ENCODE data around the gene CUX1.

Gene CUX1

DNA sequence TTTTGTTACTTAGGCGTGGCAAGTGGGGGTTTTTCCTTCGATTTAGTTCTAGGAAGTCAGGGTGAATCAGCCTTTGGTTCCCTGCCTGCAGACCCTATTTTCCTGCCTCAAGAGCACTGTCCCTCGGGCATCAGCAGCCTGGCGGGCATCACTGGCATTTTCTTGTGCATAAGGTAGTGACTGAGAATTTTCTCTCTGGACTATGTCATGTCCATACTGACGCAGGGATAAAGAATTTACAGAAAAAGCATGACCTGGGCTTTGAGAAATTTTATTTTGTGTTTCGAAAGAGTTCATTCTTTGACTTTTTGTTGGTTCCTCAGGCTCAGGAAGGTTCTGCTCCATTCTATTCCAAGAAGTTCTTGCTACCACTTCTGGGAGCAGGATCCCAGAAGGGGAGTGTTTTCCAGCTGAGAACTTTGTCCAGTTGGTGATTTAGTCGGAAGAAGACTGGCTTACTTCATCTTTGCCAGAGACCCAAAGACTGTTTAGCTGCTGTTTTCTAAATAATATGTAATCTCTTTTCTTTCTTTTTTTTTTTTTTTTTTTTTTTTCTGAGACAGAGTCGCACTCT, 255.3 kb downstream of the CUX1 start:
- TF ChIP-seq, protein P1, sequence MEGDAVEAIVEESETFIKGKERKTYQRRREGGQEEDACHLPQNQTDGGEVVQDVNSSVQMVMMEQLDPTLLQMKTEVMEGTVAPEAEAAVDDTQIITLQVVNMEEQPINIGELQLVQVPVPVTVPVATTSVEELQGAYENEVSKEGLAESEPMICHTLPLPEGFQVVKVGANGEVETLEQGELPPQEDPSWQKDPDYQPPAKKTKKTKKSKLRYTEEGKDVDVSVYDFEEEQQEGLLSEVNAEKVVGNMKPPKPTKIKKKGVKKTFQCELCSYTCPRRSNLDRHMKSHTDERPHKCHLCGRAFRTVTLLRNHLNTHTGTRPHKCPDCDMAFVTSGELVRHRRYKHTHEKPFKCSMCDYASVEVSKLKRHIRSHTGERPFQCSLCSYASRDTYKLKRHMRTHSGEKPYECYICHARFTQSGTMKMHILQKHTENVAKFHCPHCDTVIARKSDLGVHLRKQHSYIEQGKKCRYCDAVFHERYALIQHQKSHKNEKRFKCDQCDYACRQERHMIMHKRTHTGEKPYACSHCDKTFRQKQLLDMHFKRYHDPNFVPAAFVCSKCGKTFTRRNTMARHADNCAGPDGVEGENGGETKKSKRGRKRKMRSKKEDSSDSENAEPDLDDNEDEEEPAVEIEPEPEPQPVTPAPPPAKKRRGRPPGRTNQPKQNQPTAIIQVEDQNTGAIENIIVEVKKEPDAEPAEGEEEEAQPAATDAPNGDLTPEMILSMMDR (conservative IDR thresholded peaks at IDR 0.05; ENCODE audit: low read length): no peak
- no peak overlapping the region for H3K4me3 ChIP-seq (ENCODE audit: low read length)
- peak; percentile 37 for DNase-seq (ENCODE audit: low read depth)

DNA sequence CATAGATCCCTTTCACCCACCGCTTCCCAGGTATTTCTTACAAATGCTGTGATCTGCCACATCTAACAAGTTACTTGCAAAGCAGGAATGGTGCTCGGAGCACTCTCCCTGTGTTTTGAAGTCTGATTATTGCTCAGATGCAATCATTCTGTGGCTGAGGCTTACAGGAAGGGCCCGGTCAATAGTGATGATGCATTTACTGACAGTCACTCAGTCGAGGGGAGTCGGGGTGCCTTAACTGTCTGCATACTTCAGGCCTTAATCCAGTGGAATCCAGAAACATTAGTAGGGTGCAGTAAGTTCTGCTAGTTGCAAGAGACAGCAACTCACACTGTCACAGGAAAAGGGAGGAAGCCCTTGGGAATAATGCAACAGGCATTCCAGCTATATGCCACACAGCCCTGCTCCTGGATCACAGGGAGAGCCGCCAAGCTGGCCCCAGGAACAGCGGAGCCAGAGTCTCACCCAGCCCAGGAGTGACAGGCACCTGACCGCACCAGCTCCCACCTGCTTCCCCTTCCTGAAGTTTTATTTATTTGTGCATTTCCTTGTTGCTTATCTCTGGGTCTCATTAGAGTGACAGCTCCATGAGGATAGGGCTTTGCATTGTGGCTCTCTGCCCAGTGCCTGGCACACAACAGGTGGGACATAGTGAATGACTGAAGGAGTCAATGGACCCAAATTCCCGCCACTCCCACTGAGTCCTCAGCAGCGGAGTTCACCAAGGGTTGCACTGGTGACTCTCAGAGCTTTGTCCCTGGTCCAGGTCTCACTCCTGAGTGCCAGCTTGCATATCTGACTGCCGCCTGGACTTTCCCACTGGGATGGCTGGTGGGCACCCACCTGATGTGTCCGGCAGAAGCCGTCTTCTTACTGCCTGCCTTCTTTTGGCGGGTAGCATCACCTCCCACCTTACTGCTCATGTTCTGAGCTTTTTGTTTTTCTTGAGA, 256.8 kb downstream of the CUX1 start:
- TF ChIP-seq, protein P1 (conservative IDR thresholded peaks at IDR 0.05; ENCODE audit: low read length): no peak
- no peak overlapping the region for H3K4me3 ChIP-seq (ENCODE audit: low read length)
- peak; percentile 39 for DNase-seq (ENCODE audit: low read depth)

DNA sequence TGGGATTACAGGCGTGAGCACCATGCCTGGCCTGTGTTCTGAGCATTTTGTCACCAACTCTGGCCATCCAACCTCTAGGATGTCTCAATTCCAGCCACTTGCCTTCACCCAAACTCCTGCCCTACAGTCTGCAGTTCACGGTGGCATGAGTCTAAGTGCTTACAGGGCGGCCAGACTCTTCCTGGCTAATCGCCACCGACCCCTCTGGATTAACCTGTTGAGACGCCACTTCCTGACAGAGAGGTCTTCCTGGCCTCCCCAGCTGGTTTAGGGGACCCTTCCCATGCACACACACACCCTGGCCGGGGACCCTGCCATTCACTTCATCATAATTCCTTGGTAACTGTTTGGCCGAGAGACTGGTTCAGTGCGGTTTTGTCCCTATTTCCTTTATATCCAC, 257.7 kb downstream of the CUX1 start:
- no peak overlapping the region for H3K4me3 ChIP-seq (ENCODE audit: low read length)
- TF ChIP-seq, protein P1 (conservative IDR thresholded peaks at IDR 0.05; ENCODE audit: low read length): no peak
- DNase-seq (ENCODE audit: low read depth): no peak

DNA sequence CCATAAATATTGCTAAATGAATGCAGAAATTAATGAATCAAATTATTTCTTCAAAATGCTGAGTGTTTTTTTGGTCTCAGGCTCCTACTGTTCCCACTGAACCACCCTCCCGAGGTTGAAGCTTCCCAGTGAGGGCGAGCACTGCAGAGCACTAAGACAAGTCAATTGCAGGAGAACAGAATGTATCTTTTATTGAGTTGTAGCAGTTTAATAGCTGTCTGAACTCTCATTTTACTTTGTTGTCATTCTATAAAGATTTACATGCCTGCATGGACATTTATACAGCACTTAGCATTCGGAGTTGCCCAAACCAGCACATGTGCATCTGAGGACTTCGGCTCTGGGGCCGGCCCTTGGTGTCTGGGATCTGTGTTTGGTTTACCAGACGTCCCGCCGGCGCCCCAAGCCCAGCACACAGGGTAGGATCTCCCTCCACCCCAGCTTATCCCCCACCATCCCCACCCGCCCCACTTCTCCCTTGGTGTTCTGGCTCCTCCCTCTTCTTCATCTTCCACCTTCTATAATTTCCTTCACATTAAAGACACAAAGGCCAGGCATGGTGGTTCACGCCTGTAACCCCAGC, 258.2 kb downstream of the CUX1 start:
- DNase-seq (ENCODE audit: low read depth): no peak
- H3K4me3 ChIP-seq (ENCODE audit: low read length): no peak overlapping the region

DNA sequence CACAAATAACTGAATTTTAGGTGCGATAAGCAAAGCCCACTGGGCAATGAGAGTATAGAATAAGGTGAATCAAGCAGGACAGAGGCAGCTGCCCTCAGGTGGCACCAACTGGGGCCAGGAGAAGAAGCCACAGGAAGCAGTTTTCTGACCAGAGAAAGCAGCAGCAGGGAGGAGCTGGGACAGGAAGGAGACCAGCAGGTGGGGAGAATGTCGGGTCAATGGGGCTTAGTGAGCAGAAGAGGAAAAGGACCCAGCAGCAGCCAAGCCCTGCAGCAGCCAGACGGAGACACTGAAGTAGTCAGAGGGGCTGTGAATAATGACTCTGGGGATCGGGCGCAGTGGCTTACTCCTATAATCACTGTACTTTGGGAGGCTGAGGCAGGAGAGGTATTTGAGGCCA, 259.7 kb downstream of the CUX1 start:
- no peak for DNase-seq (ENCODE audit: low read depth)
- TF ChIP-seq, protein P1 (conservative IDR thresholded peaks at IDR 0.05; ENCODE audit: low read length): no peak
- no peak overlapping the region for H3K4me3 ChIP-seq (ENCODE audit: low read length)

More for the DNA sequence above, 258.2 kb downstream of the CUX1 start:
- TF ChIP-seq, protein P1 (conservative IDR thresholded peaks at IDR 0.05; ENCODE audit: low read length): no peak

DNA sequence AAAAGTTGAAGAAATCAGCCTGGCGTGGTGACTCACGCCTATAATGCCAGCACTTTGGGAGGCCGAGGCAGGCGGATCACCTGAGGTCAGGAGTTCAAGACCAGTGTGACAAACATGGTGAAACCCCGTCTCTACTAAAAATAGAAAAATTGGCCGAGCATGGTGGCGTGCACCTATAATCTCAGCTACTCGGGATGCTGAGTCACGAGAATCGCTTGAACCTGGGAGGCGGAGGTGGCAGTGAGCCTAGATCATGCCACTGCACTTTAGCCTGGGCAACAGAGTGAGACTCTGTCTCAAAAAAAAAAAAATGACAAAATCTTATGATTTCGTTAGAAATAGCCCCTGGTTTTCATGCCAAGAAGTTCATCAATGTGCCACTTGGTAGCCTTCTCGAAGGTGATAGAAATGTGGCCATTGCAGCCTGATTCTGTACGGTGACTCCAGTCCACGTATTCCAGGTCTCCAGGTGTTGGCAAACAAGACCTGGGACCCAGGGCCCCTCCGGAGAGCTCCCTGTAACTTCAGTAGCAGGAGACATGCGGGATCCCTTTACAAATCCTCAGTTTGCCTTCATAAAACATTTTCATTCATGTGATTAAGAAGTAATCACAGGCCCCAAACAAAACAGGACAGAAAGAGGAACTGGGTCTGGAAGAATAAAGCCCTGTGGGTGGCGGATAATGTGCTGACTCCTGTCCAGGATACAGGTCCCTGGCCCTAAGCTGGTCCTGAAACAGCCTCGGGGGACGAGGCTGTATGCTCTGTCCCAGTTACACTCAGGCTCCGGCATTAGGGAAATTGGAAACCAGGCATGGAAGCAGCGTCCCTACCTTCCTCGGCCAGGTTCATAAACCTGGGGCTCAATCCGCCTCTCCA, 262.0 kb downstream of the CUX1 start:
- no peak overlapping the region for H3K4me3 ChIP-seq (ENCODE audit: low read length)
- TF ChIP-seq, protein P1 (conservative IDR thresholded peaks at IDR 0.05; ENCODE audit: low read length): no peak
- no peak for DNase-seq (ENCODE audit: low read depth)

All from AG10803 (cell line).